Measurements from ENCODE around the gene PNLIPRP1. TPM values are rescaled to one million over a fixed set of nuclear protein-coding genes. Genes with fewer than 3 reads are reported as not detected.

Gene PNLIPRP1
- total RNA-seq, 2 donors from 2014 or later: not detected

GRCh38 chr10:116654816-116655215, 64.1 kb downstream of the PNLIPRP1 start:
- DNase-seq (no peak), ATAC-seq (no peak)
- no peak overlapping the region for H3K4me3 Mint-ChIP-seq
- H3K27me3 Mint-ChIP-seq: peaks cover 26% of the 10 kb centered on the region
- peaks cover 2% of the 10 kb centered on the region for H3K36me3 Mint-ChIP-seq (ENCODE audit: low read depth)
- no peaks in the 10 kb centered on the region for H3K9me3 ChIP-seq (ENCODE audit: control insufficient read depth, low read length, poor library complexity, severe bottlenecking)
- H3K27ac Mint-ChIP-seq: no peak overlapping the region
- no peaks in the 10 kb centered on the region for H3K4me1 Mint-ChIP-seq

GRCh38 chr10:116655568-116655967, 64.8 kb downstream of the PNLIPRP1 start:
- Mint-ChIP-seq H3K27me3 (peaks cover 33% of the 10 kb centered on the region), H3K27ac (no peak overlapping the region), H3K36me3 (ENCODE audit: low read depth) (peaks cover 2% of the 10 kb centered on the region), H3K4me1 (no peaks in the 10 kb centered on the region), H3K4me3 (no peak overlapping the region)
- ATAC-seq: no peak
- DNase-seq: no peak
- no peaks in the 10 kb centered on the region for H3K9me3 ChIP-seq (ENCODE audit: control insufficient read depth, low read length, poor library complexity, severe bottlenecking)

- Mint-ChIP-seq H3K36me3 (ENCODE audit: low read depth) (peaks cover 2% of the 10 kb centered on the region), H3K27ac (no peak overlapping the region), H3K27me3 (peaks cover 35% of the 10 kb centered on the region), H3K4me3 (no peak overlapping the region), H3K4me1 (no peaks in the 10 kb centered on the region)
- ATAC-seq (no peak), DNase-seq (no peak)
- H3K9me3 ChIP-seq (ENCODE audit: control insufficient read depth, low read length, poor library complexity, severe bottlenecking): no peaks in the 10 kb centered on the region
Observed at GRCh38 chr10:116656044-116656443, 65.3 kb downstream of the PNLIPRP1 start.

- no peaks in the 10 kb centered on the region for H3K9me3 ChIP-seq (ENCODE audit: control insufficient read depth, low read length, poor library complexity, severe bottlenecking)
- Mint-ChIP-seq H3K27me3 (peaks cover 37% of the 10 kb centered on the region), H3K36me3 (ENCODE audit: low read depth) (peaks cover 2% of the 10 kb centered on the region), H3K4me1 (no peaks in the 10 kb centered on the region), H3K27ac (peak overlapping the region; percentile 16), H3K4me3 (no peak overlapping the region)
- DNase-seq (no peak), ATAC-seq (no peak)
Observed at GRCh38 chr10:116657863-116658551, 67.2 kb downstream of the PNLIPRP1 start.

Other genes starting within 250 kb of the PNLIPRP1 start
- gene PNLIPRP3, start 163.1 kb upstream of the PNLIPRP1 start, total RNA-seq: not detected
- gene PNLIP, start 45.0 kb upstream of the PNLIPRP1 start, total RNA-seq: not detected
- not detected for gene PNLIPRP2, start 30.0 kb downstream of the PNLIPRP1 start, total RNA-seq
- under 1 TPM; 0.37 to 0.62 TPM for gene HSPA12A, start 151.6 kb downstream of the PNLIPRP1 start, total RNA-seq